ENCODE data around the gene HSPA4.

DNA sequence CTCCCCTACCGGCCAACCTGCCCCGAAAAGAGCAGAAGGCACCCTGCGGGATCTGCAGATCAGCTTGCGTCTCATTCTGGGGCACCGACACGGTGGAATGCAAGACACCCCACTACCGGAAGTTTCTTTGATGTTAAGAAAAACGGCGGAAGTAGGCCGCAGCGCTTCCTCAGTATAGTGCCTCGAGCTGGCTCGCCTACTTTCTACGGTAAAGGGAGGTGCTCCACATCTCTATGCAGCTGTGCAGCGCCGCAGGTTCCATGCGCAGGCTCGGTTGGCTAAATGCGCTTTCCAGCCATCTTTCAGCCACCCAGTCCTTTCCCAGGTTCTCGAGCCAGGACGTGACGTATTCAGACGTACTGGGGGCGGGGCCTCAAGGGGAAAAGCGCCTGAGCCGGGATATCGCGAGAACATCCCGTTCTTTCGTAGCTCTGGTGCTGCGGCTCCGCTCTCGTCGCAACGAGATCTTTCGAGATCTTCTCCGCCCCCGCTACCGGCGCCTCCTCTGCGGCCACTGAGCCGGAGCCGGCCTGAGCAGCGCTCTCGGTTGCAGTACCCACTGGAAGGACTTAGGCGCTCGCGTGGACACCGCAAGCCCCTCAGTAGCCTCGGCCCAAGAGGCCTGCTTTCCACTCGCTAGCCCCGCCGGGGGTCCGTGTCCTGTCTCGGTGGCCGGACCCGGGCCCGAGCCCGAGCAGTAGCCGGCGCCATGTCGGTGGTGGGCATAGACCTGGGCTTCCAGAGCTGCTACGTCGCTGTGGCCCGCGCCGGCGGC lies at the start of gene HSPA4:
- TF ChIP-seq, protein P1, sequence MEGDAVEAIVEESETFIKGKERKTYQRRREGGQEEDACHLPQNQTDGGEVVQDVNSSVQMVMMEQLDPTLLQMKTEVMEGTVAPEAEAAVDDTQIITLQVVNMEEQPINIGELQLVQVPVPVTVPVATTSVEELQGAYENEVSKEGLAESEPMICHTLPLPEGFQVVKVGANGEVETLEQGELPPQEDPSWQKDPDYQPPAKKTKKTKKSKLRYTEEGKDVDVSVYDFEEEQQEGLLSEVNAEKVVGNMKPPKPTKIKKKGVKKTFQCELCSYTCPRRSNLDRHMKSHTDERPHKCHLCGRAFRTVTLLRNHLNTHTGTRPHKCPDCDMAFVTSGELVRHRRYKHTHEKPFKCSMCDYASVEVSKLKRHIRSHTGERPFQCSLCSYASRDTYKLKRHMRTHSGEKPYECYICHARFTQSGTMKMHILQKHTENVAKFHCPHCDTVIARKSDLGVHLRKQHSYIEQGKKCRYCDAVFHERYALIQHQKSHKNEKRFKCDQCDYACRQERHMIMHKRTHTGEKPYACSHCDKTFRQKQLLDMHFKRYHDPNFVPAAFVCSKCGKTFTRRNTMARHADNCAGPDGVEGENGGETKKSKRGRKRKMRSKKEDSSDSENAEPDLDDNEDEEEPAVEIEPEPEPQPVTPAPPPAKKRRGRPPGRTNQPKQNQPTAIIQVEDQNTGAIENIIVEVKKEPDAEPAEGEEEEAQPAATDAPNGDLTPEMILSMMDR (IDR thresholded peaks at IDR 0.05; ENCODE audit: low read length), result no peak
- TF ChIP-seq EZH2phosphoT487 (IDR thresholded peaks at IDR 0.05; ENCODE audit: low read length), result no peak
- TF ChIP-seq EZH2 (optimal IDR thresholded peaks at IDR 0.05; ENCODE audit: low read depth, low read length), result no peak

Data from MM.1S (cell line).